WTC11 (cell line): ENCODE results near the gene NCOA1. TPM values are rescaled to one million over a fixed set of nuclear protein-coding genes. Genes with fewer than 3 reads are reported as not detected.

Experiments
- ATAC-seq: fragments of 200-7000 bp; cut with Tn5 transposase; 2 replicates; pipeline ENCODE4 v1.10.0; 2021; ENCODE audit warnings: mild to moderate bottlenecking, moderate library complexity
- CTCF ChIA-PET: fragments of 300-600 bp; sonication (Branson Sonifier 250); formaldehyde crosslinking; loops from one replicate; lab custom pipeline; 2021; ENCODE audit warnings: antibody characterized with exemption; lab: Charles Lee
- POLR2A ChIA-PET: fragments of 350-600 bp; sonication (Branson Sonifier 250); formaldehyde crosslinking; loops from one replicate; lab custom pipeline; 2021; ENCODE audit warnings: antibody characterized with exemption; lab: Charles Lee
- DNase-seq: peaks from one replicate; pipeline ENCODE4 v3.0.0; 2021; ENCODE audit warnings: low spot score
- H3K27ac Mint-ChIP-seq: 2 replicates; pipeline ENCODE4 v1.8.0; 2021; ENCODE audit warnings: mixed read lengths
- H3K27me3 Mint-ChIP-seq: 2 replicates; pipeline ENCODE4 v1.8.0; 2021; ENCODE audit warnings: low read depth, mild to moderate bottlenecking, moderate library complexity, mixed read lengths
- H3K36me3 Mint-ChIP-seq: 2 replicates; pipeline ENCODE4 v1.8.0; 2021; ENCODE audit warnings: mixed read lengths
- H3K4me1 Mint-ChIP-seq: 2 replicates; pipeline ENCODE4 v1.8.0; 2022; ENCODE audit warnings: mixed read lengths
- H3K4me3 Mint-ChIP-seq: 2 replicates; pipeline ENCODE4 v1.8.0; 2021; ENCODE audit warnings: mild to moderate bottlenecking, moderate library complexity, mixed read lengths
- H3K9me3 Mint-ChIP-seq: 2 replicates; pipeline ENCODE4 v1.8.0; 2021; ENCODE audit warnings: mixed read lengths
- ATF1 ChIP-seq: sonication (generic); formaldehyde crosslinking; IDR thresholded peaks from 2 replicates; pipeline ENCODE4 v1.8.1; 2023; ENCODE audit warnings: mild to moderate bottlenecking, moderate library complexity, missing genetic modification reagents
- ATF6 ChIP-seq: sonication (generic); formaldehyde crosslinking; IDR thresholded peaks from 2 replicates; pipeline ENCODE4 v1.8.1; 2023; ENCODE audit warnings: mild to moderate bottlenecking, missing genetic modification reagents
- CBFB ChIP-seq: sonication (generic); formaldehyde crosslinking; IDR thresholded peaks from 2 replicates; pipeline ENCODE4 v1.8.1; 2022; ENCODE audit warnings: mild to moderate bottlenecking, low read depth, missing genetic modification reagents
- CREM ChIP-seq: sonication (generic); formaldehyde crosslinking; IDR thresholded peaks from 2 replicates; pipeline ENCODE4 v1.8.1; 2022; ENCODE audit warnings: mild to moderate bottlenecking, missing genetic modification reagents, moderate library complexity
- E2F5 ChIP-seq: sonication (generic); formaldehyde crosslinking; IDR thresholded peaks from 2 replicates; pipeline ENCODE4 v1.8.1; 2022; ENCODE audit warnings: mild to moderate bottlenecking, moderate library complexity, missing genetic modification reagents
- FOXP4 ChIP-seq: sonication (generic); formaldehyde crosslinking; IDR thresholded peaks from 2 replicates; pipeline ENCODE4 v1.8.0; 2022; ENCODE audit warnings: mild to moderate bottlenecking, missing genetic modification reagents
- JAZF1 ChIP-seq: fragments of 250-450 bp; sonication (Bioruptor Pico); IDR thresholded peaks from 2 replicates; pipeline ENCODE4 v1.9.0; 2021; ENCODE audit warnings: moderate library complexity, mild to moderate bottlenecking, inconsistent platforms
- MYBL2 ChIP-seq: sonication (generic); formaldehyde crosslinking; IDR thresholded peaks from 2 replicates; pipeline ENCODE4 v1.8.1; 2023; ENCODE audit warnings: mild to moderate bottlenecking, moderate library complexity, missing genetic modification reagents
- NFE2L1 ChIP-seq: sonication (generic); formaldehyde crosslinking; IDR thresholded peaks from 2 replicates; pipeline ENCODE4 v1.8.1; 2023; ENCODE audit warnings: missing genetic modification reagents
- NR2C2 ChIP-seq: sonication (generic); formaldehyde crosslinking; IDR thresholded peaks from 2 replicates; pipeline ENCODE4 v1.8.0; 2022; ENCODE audit warnings: mild to moderate bottlenecking, missing genetic modification reagents
- PREB ChIP-seq: sonication (generic); formaldehyde crosslinking; IDR thresholded peaks from 2 replicates; pipeline ENCODE4 v1.8.1; 2022; ENCODE audit warnings: mild to moderate bottlenecking, missing genetic modification reagents, moderate library complexity, borderline replicate concordance
- STAT6 ChIP-seq: sonication (generic); formaldehyde crosslinking; conservative IDR thresholded peaks from 2 replicates; pipeline ENCODE4 v1.8.1; 2023; ENCODE audit warnings: mild to moderate bottlenecking, low read depth, missing genetic modification reagents, moderate library complexity
- TEAD1 ChIP-seq: sonication (generic); formaldehyde crosslinking; IDR thresholded peaks from 2 replicates; pipeline ENCODE4 v1.8.0; 2022; ENCODE audit warnings: mild to moderate bottlenecking, missing genetic modification reagents
- USF1 ChIP-seq: sonication (generic); formaldehyde crosslinking; IDR thresholded peaks from 2 replicates; pipeline ENCODE4 v1.8.0; 2022; ENCODE audit warnings: mild to moderate bottlenecking, missing genetic modification reagents
- ZNF121 ChIP-seq: sonication (generic); formaldehyde crosslinking; IDR thresholded peaks from 2 replicates; pipeline ENCODE4 v1.8.0; 2023; ENCODE audit warnings: missing genetic modification reagents
- ZNF138 ChIP-seq: sonication (generic); formaldehyde crosslinking; conservative IDR thresholded peaks from 2 replicates; pipeline ENCODE4 v1.8.1; 2022; ENCODE audit warnings: mild to moderate bottlenecking, moderate library complexity, missing genetic modification reagents
- ZNF416 ChIP-seq: fragments of 250-450 bp; sonication (Bioruptor Pico); IDR thresholded peaks from 2 replicates; pipeline ENCODE4 v1.9.0; 2021; ENCODE audit warnings: mild to moderate bottlenecking, inconsistent platforms
- ZNF425 ChIP-seq: fragments of 250-450 bp; sonication (Bioruptor Pico); conservative IDR thresholded peaks from 2 replicates; pipeline ENCODE4 v1.9.0; 2021; ENCODE audit warnings: mild to moderate bottlenecking
- total RNA-seq: library from RNA; stranded (reverse); gene quantifications from 3 replicates; pipeline ENCODE4 v1.2.3, GENCODE V29; 2021

The NCOA1 gene
- total RNA-seq, 1 experiment from 2014 or later = 16.9 TPM

- Mint-ChIP-seq H3K4me3 (no peak overlapping the region), H3K4me1 (no peaks in the 10 kb centered on the region), H3K36me3 (no peaks in the 10 kb centered on the region; the same call in 1 of the 2 replicates), H3K27me3 (no peaks in the 10 kb centered on the region), H3K9me3 (no peaks in the 10 kb centered on the region), H3K27ac (no peak overlapping the region)
- ChIA-PET CTCF (interaction anchor here (1.2 kb wide), 1 partner anchor 106 kb away, joined by 4 read pairs; no protein-coding TSS in a partner anchor), POLR2A (no interaction called here)
- TF ChIP-seq ATF1 (CRISPR knock-in tag) (no peak), TEAD1 (CRISPR knock-in tag) (no peak), ZNF416 (no peak), ZNF121 (CRISPR knock-in tag) (no peak), NR2C2 (no peak), USF1 (CRISPR knock-in tag) (no peak), CBFB (CRISPR knock-in tag) (no peak), STAT6 (CRISPR knock-in tag) (no peak), ZNF138 (CRISPR knock-in tag) (no peak), NFE2L1 (no peak), E2F5 (CRISPR knock-in tag) (no peak), JAZF1 (CRISPR knock-in tag) (no peak), ATF6 (CRISPR knock-in tag) (no peak), MYBL2 (no peak), FOXP4 (no peak), PREB (CRISPR knock-in tag) (no peak)
- no peak for DNase-seq
- ATAC-seq = no peak
Observed at GRCh38 chr2:24722141-24722790, 231.2 kb downstream of the NCOA1 start.

- no peaks in the 10 kb centered on the region for H3K9me3 Mint-ChIP-seq
- no peak overlapping the region for H3K27ac Mint-ChIP-seq
- no peaks in the 10 kb centered on the region for H3K36me3 Mint-ChIP-seq
- ChIA-PET POLR2A (no interaction called here), CTCF (interaction anchor here (1.2 kb wide), 1 partner anchor 105 kb away, joined by 4 read pairs; no protein-coding TSS in a partner anchor)
- H3K27me3 Mint-ChIP-seq = no peaks in the 10 kb centered on the region
- no peaks in the 10 kb centered on the region for H3K4me1 Mint-ChIP-seq
- no peak overlapping the region for H3K4me3 Mint-ChIP-seq
- DNase-seq (no peak), ATAC-seq (no peak)
- TF ChIP-seq CREM (CRISPR knock-in tag) = no peak
- no peak for TF ChIP-seq JAZF1 (CRISPR knock-in tag)
- no peak for TF ChIP-seq ATF6 (CRISPR knock-in tag)
- TF ChIP-seq ZNF425 = no peak
- no peak for TF ChIP-seq ATF1 (CRISPR knock-in tag)
- TF ChIP-seq NFE2L1 = no peak
Observed at GRCh38 chr2:24723191-24723590, 232.1 kb downstream of the NCOA1 start.
